GM23248 (cell line): ENCODE data around the gene NHERF2. TPM values are rescaled to one million over a fixed set of nuclear protein-coding genes. Genes with fewer than 3 reads are reported as not detected.

Experiments
- DNase-seq: peaks from one replicate; pipeline ENCODE4 v3.0.0-alpha.2; 2015
- H2AFZ ChIP-seq: fragments of 200-600 bp; sonication (generic); 2 replicates; pipeline ENCODE4 v1.6.1; 2016; ENCODE audit warnings: antibody characterized with exemption
- H3F3A ChIP-seq: fragments of 200-600 bp; sonication (generic); 2 replicates; pipeline ENCODE4 v1.6.1; 2016; ENCODE audit warnings: mild to moderate bottlenecking, antibody characterized with exemption, mixed run types; ENCODE audit not compliant: insufficient read depth
- H3K27ac ChIP-seq: fragments of 200-600 bp; sonication (generic); 2 replicates; pipeline ENCODE4 v1.5.1; 2016; ENCODE audit warnings: mild to moderate bottlenecking
- H3K27me3 ChIP-seq: fragments of 200-600 bp; sonication (generic); replicated peaks from 2 replicates; pipeline ENCODE4 v1.6.1; 2016; ENCODE audit warnings: mild to moderate bottlenecking; ENCODE audit not compliant: insufficient read depth
- H3K36me3 ChIP-seq: fragments of 200-600 bp; sonication (generic); 2 replicates; pipeline ENCODE4 v1.6.1; 2016; ENCODE audit warnings: low read depth, mild to moderate bottlenecking
- H3K4me1 ChIP-seq: fragments of 200-600 bp; sonication (generic); 2 replicates; pipeline ENCODE4 v1.6.1; 2016; ENCODE audit warnings: mild to moderate bottlenecking; ENCODE audit not compliant: insufficient read depth
- H3K4me2 ChIP-seq: fragments of 200-600 bp; sonication (generic); one replicate; pipeline ENCODE4 v1.6.1; 2016; ENCODE audit warnings: mild to moderate bottlenecking; ENCODE audit not compliant: unreplicated experiment
- H3K4me3 ChIP-seq: fragments of 200-600 bp; sonication (generic); 2 replicates; pipeline ENCODE4 v1.5.1; 2016; ENCODE audit warnings: mild to moderate bottlenecking
- H3K79me2 ChIP-seq: fragments of 200-600 bp; sonication (generic); 2 replicates; pipeline ENCODE4 v1.6.1; 2016; ENCODE audit warnings: mild to moderate bottlenecking; ENCODE audit not compliant: insufficient read depth
- H3K9ac ChIP-seq: fragments of 200-600 bp; sonication (generic); 2 replicates; pipeline ENCODE4 v1.6.1; 2016; ENCODE audit warnings: mild to moderate bottlenecking
- H3K9me2 ChIP-seq: fragments of 200-600 bp; sonication (generic); 2 replicates; pipeline ENCODE4 v1.6.1; 2016; ENCODE audit warnings: mixed run types, mild to moderate bottlenecking, moderate library complexity; ENCODE audit not compliant: insufficient read depth
- H3K9me3 ChIP-seq: fragments of 200-600 bp; sonication (generic); one replicate; pipeline ENCODE4 v1.6.1; 2017; ENCODE audit warnings: low read depth
- H4K20me1 ChIP-seq: fragments of 200-600 bp; sonication (generic); 2 replicates; pipeline ENCODE4 v1.6.0; 2016; ENCODE audit not compliant: insufficient read depth
- EZH2 ChIP-seq: fragments of 200-600 bp; sonication (generic); IDR thresholded peaks from 2 replicates; pipeline ENCODE4 v1.6.1; 2018; ENCODE audit warnings: antibody characterized with exemption, mild to moderate bottlenecking; ENCODE audit not compliant: insufficient read depth, poor library complexity, severe bottlenecking
- EZH2phosphoT487 ChIP-seq: fragments of 200-600 bp; sonication (generic); IDR thresholded peaks from 2 replicates; pipeline ENCODE4 v1.6.1; 2018; ENCODE audit warnings: antibody characterized with exemption, moderate library complexity, mild to moderate bottlenecking, low read depth; ENCODE audit not compliant: insufficient read depth
- WGBS, 2 experiments: methylation state at CpG; one replicate each; pipeline ENCODE4 v1.1.6; 2015 to 2017; ENCODE audit warnings: low lambda C conversion rate in 2 of 2, low coverage in 1 of 2; ENCODE audit errors: missing lambda C conversion rate in 2 of 2; 5-methylcytosine and 5-hydroxymethylcytosine counted together
- in situ Hi-C: fragments of 300-500 bp; cut with MboI; formaldehyde crosslinking; loops from 2 replicates; pipeline ENCODE4 v1.15.0; 2020
- polyA plus RNA-seq: library from polyadenylated mRNA; unstranded; fragments of >200 nt; fragmentation: Nextera tagmentation; extraction: Ambion mirVana; gene quantifications from 2 replicates; pipeline ENCODE4 v1.2.1, GENCODE V29; 2016
- total RNA-seq: library from RNA; depleted of rRNA; stranded (reverse); fragments of >200 nt; shearing (Covaris generic); gene quantifications from 2 replicates; pipeline ENCODE4 v1.2.3, GENCODE V29; 2014

NHERF2 gene
- total and polyA plus RNA-seq, 2 experiments from 2014 or later = 27.3 to 29.0 TPM

DNA sequence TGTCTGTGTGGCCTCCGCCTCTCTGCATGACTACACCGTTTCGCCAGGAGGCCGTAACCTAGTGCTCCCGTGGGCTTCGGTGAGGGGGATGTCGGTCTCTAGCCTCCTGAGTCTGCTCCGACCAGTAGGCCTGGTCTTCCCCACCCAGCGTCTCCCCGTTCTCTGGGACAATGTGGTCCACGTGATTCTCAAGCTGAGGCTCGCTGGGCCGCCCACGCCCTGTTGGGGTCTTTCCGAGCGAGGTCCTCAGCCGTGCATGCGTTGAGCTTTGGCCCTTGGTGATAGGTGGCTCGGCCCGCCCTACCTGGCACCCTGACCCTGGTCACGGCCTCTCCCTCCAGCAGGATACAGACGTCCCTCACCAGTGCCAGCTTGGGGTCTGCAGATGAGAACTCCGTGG is 52.0 kb downstream of the NHERF2 start:
- H3F3A ChIP-seq = no peaks in the 10 kb centered on the region
- DNase-seq = no peak
- H4K20me1 ChIP-seq = no peaks in the 10 kb centered on the region
- in situ Hi-C loops = no loop called here
- H3K4me3 ChIP-seq = no peak overlapping the region
- H3K4me2 ChIP-seq = no peak overlapping the region
- H3K27me3 ChIP-seq = no peaks in the 10 kb centered on the region
- H3K79me2 ChIP-seq = no peaks in the 10 kb centered on the region
- no peaks in the 10 kb centered on the region for H3K9me2 ChIP-seq
- H3K9ac ChIP-seq = no peak overlapping the region
- no peaks in the 10 kb centered on the region; the same call in 1 of the 2 replicates for H3K36me3 ChIP-seq
- 89 to 91% methylated on average over 21 to 23 of the region's 23 CpGs for WGBS, 2 experiments
- no peaks in the 10 kb centered on the region for H3K9me3 ChIP-seq
- TF ChIP-seq EZH2 (no peak), EZH2phosphoT487 (no peak)
- no peak overlapping the region for H3K27ac ChIP-seq
- no peak overlapping the region for H2AFZ ChIP-seq
- H3K4me1 ChIP-seq = no peaks in the 10 kb centered on the region

DNA sequence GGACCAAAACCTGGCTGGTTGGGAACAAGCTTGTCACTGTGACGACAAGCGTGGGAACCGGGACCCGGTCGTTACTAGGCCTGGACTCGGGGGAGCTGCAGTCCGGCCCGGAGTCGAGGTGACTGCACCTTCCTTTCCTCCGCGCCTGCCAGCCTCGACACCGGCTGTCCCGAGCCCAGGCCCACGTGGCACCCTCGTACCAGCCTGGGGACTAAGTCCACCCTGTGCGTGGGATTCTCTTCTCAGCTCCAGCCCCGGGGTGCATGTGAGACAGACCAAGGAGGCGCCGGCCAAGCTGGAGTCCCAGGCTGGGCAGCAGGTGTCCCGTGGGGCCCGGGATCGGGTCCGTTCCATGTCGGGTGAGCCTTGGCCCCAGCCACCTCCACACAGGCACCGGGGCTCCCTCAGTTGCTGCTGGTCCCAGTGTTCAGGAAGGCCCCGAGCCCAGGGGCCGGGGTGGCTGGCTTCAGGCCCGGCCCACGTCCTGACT is 52.7 kb downstream of the NHERF2 start:
- WGBS, 2 experiments = 94 to 97% methylated on average over 25 to 30 of the region's 30 CpGs
- H3K4me3 ChIP-seq = no peak overlapping the region
- H3K4me2 ChIP-seq = no peak overlapping the region
- H3K79me2 ChIP-seq = no peaks in the 10 kb centered on the region
- no peaks in the 10 kb centered on the region for H3K4me1 ChIP-seq
- in situ Hi-C loops = no loop called here
- H3K36me3 ChIP-seq = no peaks in the 10 kb centered on the region; the same call in 1 of the 2 replicates
- H2AFZ ChIP-seq = no peak overlapping the region
- no peak overlapping the region for H3K9ac ChIP-seq
- H3K27ac ChIP-seq = no peak overlapping the region
- no peaks in the 10 kb centered on the region for H3K9me3 ChIP-seq
- H4K20me1 ChIP-seq = no peaks in the 10 kb centered on the region
- TF ChIP-seq EZH2phosphoT487 (no peak), EZH2 (no peak)
- no peaks in the 10 kb centered on the region for H3K27me3 ChIP-seq
- H3F3A ChIP-seq = no peaks in the 10 kb centered on the region
- no peak for DNase-seq
- no peaks in the 10 kb centered on the region for H3K9me2 ChIP-seq

DNA sequence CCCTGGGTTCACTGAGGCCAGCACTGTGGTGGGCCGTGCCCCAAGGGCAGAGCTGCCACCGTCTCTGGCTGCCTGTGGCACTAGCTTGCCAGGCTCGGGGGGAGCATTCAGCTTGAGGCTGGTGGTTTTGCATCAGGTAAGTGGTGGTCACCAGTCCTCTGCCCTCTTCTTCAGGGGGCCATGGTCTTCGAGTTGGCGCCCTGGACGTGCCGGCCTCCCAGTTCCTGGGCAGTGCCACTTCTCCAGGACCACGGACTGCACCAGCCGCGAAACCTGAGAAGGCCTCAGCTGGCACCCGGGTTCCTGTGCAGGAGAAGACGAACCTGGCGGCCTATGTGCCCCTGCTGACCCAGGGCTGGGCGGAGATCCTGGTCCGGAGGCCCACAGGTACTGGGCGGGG is 53.3 kb downstream of the NHERF2 start:
- no peaks in the 10 kb centered on the region for H3K36me3 ChIP-seq
- in situ Hi-C loops = no loop called here
- 92 to 95% methylated on average over 16 of the region's 16 CpGs for WGBS, 2 experiments

DNA sequence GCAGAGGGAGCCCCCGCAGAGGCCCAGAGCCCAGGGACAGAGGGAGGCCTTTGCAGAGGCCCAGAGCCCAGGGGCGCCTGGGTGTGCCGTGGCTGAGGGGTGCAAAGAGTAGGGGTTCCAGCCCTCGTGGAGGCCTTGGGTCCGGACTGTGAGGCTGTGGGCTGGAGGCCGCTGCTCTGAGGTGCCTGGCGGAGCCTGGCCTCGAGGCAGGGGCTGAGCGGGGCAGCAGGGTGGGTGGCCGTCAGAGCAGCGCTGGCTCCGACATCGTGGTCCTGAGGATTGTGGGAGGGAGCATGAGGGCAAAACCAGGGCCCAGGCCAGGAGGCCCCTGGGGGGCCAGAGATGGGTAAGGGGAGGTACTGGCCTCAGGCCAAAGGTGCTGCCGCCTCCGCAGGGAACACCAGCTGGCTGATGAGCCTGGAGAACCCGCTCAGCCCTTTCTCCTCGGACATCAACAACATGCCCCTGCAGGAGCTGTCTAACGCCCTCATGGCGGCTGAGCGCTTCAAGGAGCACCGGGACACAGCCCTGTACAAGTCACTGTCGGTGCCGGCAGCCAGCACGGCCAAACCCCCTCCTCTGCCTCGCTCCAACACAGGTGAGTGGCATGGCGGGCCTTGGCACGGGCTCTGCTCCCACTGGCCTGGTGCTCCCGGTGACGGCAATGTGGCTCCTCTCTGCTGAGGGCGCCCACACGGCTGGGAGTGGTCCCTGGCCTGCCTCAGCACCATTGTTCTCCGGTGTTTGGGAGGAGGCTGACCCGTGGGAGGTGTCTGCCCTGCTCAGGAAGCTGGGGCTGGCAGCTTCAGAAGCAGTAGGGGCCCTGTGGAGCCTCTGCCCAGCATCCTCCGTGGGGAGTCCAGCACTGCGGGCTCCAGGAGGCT is 54.7 kb downstream of the NHERF2 start:
- no peaks in the 10 kb centered on the region for H3K36me3 ChIP-seq
- no peak overlapping the region for H3K27ac ChIP-seq
- 90 to 91% methylated on average over 34 of the region's 35 CpGs for WGBS, 2 experiments
- no peak overlapping the region for H2AFZ ChIP-seq
- H4K20me1 ChIP-seq = no peaks in the 10 kb centered on the region
- H3K9me3 ChIP-seq = no peaks in the 10 kb centered on the region
- no peaks in the 10 kb centered on the region for H3F3A ChIP-seq
- in situ Hi-C loops = no loop called here
- H3K4me2 ChIP-seq = no peak overlapping the region
- no peaks in the 10 kb centered on the region for H3K9me2 ChIP-seq
- H3K9ac ChIP-seq = no peak overlapping the region
- no peaks in the 10 kb centered on the region for H3K4me1 ChIP-seq
- H3K27me3 ChIP-seq = no peaks in the 10 kb centered on the region
- no peaks in the 10 kb centered on the region for H3K79me2 ChIP-seq
- no peak for DNase-seq
- TF ChIP-seq EZH2phosphoT487 (no peak), EZH2 (no peak)
- H3K4me3 ChIP-seq = no peak overlapping the region

More for the DNA sequence above, 53.3 kb downstream of the NHERF2 start:
- H3K9ac ChIP-seq = no peak overlapping the region
- H4K20me1 ChIP-seq = no peaks in the 10 kb centered on the region
- H2AFZ ChIP-seq = no peak overlapping the region
- no peaks in the 10 kb centered on the region for H3K27me3 ChIP-seq
- H3K9me2 ChIP-seq = no peaks in the 10 kb centered on the region
- no peak for DNase-seq
- H3K79me2 ChIP-seq = no peaks in the 10 kb centered on the region
- H3K27ac ChIP-seq = no peak overlapping the region
- H3K4me3 ChIP-seq = no peak overlapping the region
- H3K4me1 ChIP-seq = no peaks in the 10 kb centered on the region
- H3K9me3 ChIP-seq = no peaks in the 10 kb centered on the region
- TF ChIP-seq EZH2 = no peak
- TF ChIP-seq EZH2phosphoT487 = no peak
- H3F3A ChIP-seq = no peaks in the 10 kb centered on the region
- H3K4me2 ChIP-seq = no peak overlapping the region
